Right atrium auricular region (tissue), 2 donors: ENCODE data around the gene STN1. TPM values are rescaled to one million over a fixed set of nuclear protein-coding genes. Genes with fewer than 3 reads are reported as not detected.

Experiments used
- DNase-seq: peaks from one replicate; pipeline ENCODE4 v3.0.0-alpha.2; 2019; ENCODE audit warnings: low spot score
- H3K27ac ChIP-seq, 2 donors: fragments of 200-600 bp; sonication (generic); 1 replicate in 1 of 2; 2 replicates in 1 of 2; pipeline ENCODE4 v1.5.1; 2016 to 2019
- H3K27me3 ChIP-seq, 2 donors: fragments of 200-600 bp; sonication (generic); one replicate each; pipeline versions ENCODE4 v1.5.1 to v1.6.0; 2017 to 2019
- H3K36me3 ChIP-seq: fragments of 200-600 bp; sonication (generic); one replicate; pipeline ENCODE4 v1.5.1; 2016
- H3K4me1 ChIP-seq, 2 donors: fragments of 200-600 bp; sonication (generic); one replicate each; pipeline versions ENCODE4 v1.5.1 to v1.6.0; 2017 to 2019
- H3K4me3 ChIP-seq, 2 donors: fragments of 200-600 bp; sonication (generic); 1 replicate in 1 of 2; 2 replicates in 1 of 2; pipeline ENCODE4 v1.5.1; 2017 to 2019; ENCODE audit warnings: mild to moderate bottlenecking in 1 of 2, moderate library complexity in 1 of 2
- H3K9me3 ChIP-seq, 2 donors: fragments of 200-600 bp; sonication (generic); one replicate each; pipeline ENCODE4 v1.5.1; 2019
- total RNA-seq, 2 donors: library from RNA; depleted of rRNA; stranded (reverse); fragments of >200 nt; gene quantifications; one replicate each; pipeline ENCODE4 v1.1.0, GENCODE V29; 2016
- TF ChIP-seq, protein P1 (sequence below), 2 donors: fragments of 200-600 bp; sonication (generic); IDR thresholded peaks; one replicate each; pipeline ENCODE4 v1.5.1; 2019; ENCODE audit warnings: antibody characterized with exemption in 2 of 2

The STN1 gene
- total RNA-seq, 2 donors from 2014 or later: 26.8 to 35.3 TPM

GRCh38 chr10:103879409-103879808, 38.6 kb downstream of the STN1 start:
- TF ChIP-seq, protein P1, sequence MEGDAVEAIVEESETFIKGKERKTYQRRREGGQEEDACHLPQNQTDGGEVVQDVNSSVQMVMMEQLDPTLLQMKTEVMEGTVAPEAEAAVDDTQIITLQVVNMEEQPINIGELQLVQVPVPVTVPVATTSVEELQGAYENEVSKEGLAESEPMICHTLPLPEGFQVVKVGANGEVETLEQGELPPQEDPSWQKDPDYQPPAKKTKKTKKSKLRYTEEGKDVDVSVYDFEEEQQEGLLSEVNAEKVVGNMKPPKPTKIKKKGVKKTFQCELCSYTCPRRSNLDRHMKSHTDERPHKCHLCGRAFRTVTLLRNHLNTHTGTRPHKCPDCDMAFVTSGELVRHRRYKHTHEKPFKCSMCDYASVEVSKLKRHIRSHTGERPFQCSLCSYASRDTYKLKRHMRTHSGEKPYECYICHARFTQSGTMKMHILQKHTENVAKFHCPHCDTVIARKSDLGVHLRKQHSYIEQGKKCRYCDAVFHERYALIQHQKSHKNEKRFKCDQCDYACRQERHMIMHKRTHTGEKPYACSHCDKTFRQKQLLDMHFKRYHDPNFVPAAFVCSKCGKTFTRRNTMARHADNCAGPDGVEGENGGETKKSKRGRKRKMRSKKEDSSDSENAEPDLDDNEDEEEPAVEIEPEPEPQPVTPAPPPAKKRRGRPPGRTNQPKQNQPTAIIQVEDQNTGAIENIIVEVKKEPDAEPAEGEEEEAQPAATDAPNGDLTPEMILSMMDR (IDR thresholded peaks at IDR 0.05): no peak
- Histone ChIP-seq H3K4me3 (no peak overlapping the region), H3K9me3 (no peaks in the 10 kb centered on the region), H3K4me1 (peaks cover 0 to 11% of the 10 kb centered on the region in 2 donors), H3K27me3 (no peaks in the 10 kb centered on the region), H3K36me3 (peaks cover 50% of the 10 kb centered on the region), H3K27ac (no peak overlapping the region)
- DNase-seq: no peak

GRCh38 chr10:103877861-103878260, 40.1 kb downstream of the STN1 start:
- Histone ChIP-seq H3K4me1 (peaks cover 0 to 11% of the 10 kb centered on the region in 2 donors), H3K4me3 (no peak overlapping the region), H3K36me3 (peaks cover 52% of the 10 kb centered on the region), H3K27me3 (no peaks in the 10 kb centered on the region), H3K27ac (no peak overlapping the region), H3K9me3 (no peaks in the 10 kb centered on the region)
- TF ChIP-seq, protein P1 (IDR thresholded peaks at IDR 0.05): no peak
- DNase-seq: no peak

DNA sequence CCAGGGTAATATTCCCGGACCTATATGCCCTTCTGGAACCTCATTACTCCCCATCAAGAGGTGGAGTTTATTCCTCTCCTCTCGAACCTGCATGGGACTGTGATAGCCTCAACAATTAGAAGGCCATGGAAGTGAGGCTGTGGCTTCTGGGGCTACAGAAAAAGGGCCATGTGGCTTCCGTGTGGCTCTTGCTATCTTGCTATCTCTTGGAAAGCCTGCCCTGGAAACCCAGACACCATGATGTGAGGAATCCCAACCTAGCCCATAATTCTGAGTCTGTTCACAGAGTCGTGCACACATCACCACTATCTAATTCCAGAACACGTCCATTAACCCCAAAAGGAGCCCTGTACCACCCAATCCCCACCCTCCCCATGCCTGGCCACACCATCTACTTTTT, 41.8 kb downstream of the STN1 start:
- TF ChIP-seq, protein P1 (IDR thresholded peaks at IDR 0.05): no peak
- Histone ChIP-seq H3K27ac (no peak overlapping the region), H3K4me1 (no peaks in the 10 kb centered on the region), H3K4me3 (no peak overlapping the region), H3K9me3 (no peaks in the 10 kb centered on the region), H3K36me3 (peaks cover 35% of the 10 kb centered on the region), H3K27me3 (no peaks in the 10 kb centered on the region)
- no peak for DNase-seq

DNA sequence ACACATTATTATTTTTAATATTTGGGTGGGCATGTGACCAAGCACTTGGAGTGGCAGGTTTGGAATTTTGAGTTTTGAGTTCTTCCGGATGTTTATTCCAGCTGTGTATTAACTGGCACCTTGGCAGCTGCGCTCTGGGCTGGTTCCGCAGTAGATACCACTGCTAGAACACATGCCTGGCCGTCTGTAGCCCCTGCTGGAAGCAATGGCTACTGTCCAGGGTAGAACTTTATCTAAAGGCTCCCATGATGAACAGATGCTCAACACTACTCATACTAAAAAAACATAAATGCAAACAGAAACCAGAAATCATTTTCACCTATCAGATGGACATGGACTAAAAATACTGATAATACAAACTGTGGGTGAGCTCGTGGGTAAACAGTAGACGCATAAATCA, 43.3 kb downstream of the STN1 start:
- Histone ChIP-seq H3K9me3 (no peaks in the 10 kb centered on the region), H3K4me3 (no peak overlapping the region), H3K36me3 (peaks cover 24% of the 10 kb centered on the region), H3K27me3 (no peaks in the 10 kb centered on the region), H3K4me1 (no peaks in the 10 kb centered on the region), H3K27ac (no peak overlapping the region)
- DNase-seq: no peak
- TF ChIP-seq, protein P1 (IDR thresholded peaks at IDR 0.05): no peak

DNA sequence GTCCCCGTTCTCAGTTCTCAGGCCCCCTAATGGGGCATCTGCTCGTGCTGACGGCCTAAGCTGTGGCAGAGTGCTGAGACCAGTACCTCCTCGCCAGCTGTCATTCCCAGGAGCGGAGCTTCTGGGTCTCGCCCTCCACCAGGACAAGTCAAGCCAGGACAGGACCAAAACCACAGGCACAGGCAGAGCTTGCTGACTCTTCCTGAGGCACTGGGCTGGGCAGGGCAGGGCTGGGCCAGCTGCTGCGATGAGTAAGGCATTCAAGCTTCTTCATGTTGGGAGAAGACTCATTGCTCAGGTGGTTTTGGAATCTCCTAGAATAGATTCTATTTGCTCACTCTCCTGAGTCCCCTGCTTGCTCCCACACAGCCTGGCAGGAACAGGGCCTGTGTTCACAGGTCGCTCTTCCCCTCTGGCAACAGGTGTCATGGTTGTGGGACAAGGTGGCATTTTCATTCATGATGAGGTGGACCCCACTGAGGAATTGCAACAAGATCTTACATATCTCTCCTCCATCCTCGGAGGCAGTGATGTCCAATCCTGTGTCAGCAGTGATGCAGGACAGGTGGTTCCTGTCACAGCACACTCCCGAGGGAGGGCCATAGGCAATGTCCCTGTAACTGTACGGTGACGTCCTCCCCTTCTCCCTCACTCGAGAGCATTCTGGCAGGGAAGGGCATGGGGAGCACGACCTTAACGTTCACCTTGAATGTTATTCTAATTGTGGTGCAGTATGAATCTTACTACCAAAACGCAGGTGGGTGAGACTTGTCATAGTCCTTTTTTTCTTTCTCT, 45.6 kb downstream of the STN1 start:
- H3K9me3 ChIP-seq: no peaks in the 10 kb centered on the region
- TF ChIP-seq, protein P1 (IDR thresholded peaks at IDR 0.05): no peak
- DNase-seq: no peak
- no peaks in the 10 kb centered on the region for H3K4me1 ChIP-seq
- no peak overlapping the region for H3K4me3 ChIP-seq
- H3K36me3 ChIP-seq: peaks cover 5% of the 10 kb centered on the region
- no peak overlapping the region for H3K27ac ChIP-seq
- no peaks in the 10 kb centered on the region for H3K27me3 ChIP-seq

- Histone ChIP-seq H3K4me3 (no peak overlapping the region), H3K27me3 (no peaks in the 10 kb centered on the region), H3K36me3 (peaks cover 5% of the 10 kb centered on the region), H3K9me3 (no peaks in the 10 kb centered on the region), H3K4me1 (no peaks in the 10 kb centered on the region), H3K27ac (no peak overlapping the region)
- TF ChIP-seq, protein P1 (IDR thresholded peaks at IDR 0.05): no peak
- DNase-seq: no peak
These were observed 47.0 kb downstream of the STN1 start for GRCh38 chr10:103871006-103871405.
